NCI-H1048 (cell line): ENCODE measurements around the gene HTR3B.

Experiments used
- DNase-seq: peaks from one replicate; lab custom pipeline; 2025; lab: John Stamatoyannopoulos, UW

The HTR3B gene

GRCh38 chr11:113991170-113991569 lies 86.6 kb downstream of the HTR3B start:
- no peak for DNase-seq

- DNase-seq, result no peak
These were observed 87.3 kb downstream of the HTR3B start for GRCh38 chr11:113991718-113992458.

- DNase-seq, result no peak
These were observed 88.0 kb downstream of the HTR3B start for GRCh38 chr11:113992459-113993110.

- DNase-seq, result no peak
These were observed 89.7 kb downstream of the HTR3B start for GRCh38 chr11:113994077-113994954.
